B cell (primary cell): ENCODE measurements around the gene HMGA1. TPM values are rescaled to one million over a fixed set of nuclear protein-coding genes. Genes with fewer than 3 reads are reported as not detected.

Experiments used
- ATAC-seq: fragments of 200-7000 bp; cut with Tn5 transposase; one replicate; pipeline ENCODE4 v1.10.0; 2021; ENCODE audit warnings: low read depth, mild to moderate bottlenecking, moderate number of reproducible peaks, moderate library complexity
- CTCF ChIA-PET: fragments of 350-600 bp; sonication (Branson Sonifier 250); formaldehyde crosslinking; loops from one replicate; lab custom pipeline; 2021; ENCODE audit warnings: antibody characterized with exemption, inconsistent platforms; lab: Charles Lee
- POLR2A ChIA-PET: fragments of 350-600 bp; sonication (Branson Sonifier 250); formaldehyde crosslinking; loops from one replicate; lab custom pipeline; 2021; ENCODE audit warnings: antibody characterized with exemption; lab: Charles Lee
- DNase-seq: peaks from one replicate; pipeline ENCODE4 v3.0.0; 2013
- H2AFZ ChIP-seq: 2 replicates; pipeline ENCODE4 v1.6.1; 2012; ENCODE audit warnings: mild to moderate bottlenecking, low read depth, low read length; ENCODE audit not compliant: insufficient read depth, poor library complexity, severe bottlenecking
- H3K27ac ChIP-seq, 2 donors: 1 replicate in 1 of 2; 2 replicates in 1 of 2; pipeline ENCODE4 v1.5.1; 2012 to 2013; ENCODE audit warnings: low read length in 2 of 2, mild to moderate bottlenecking in 2 of 2, moderate library complexity in 1 of 2
- H3K27me3 ChIP-seq, 4 experiments: fragments of 200-600 bp in 1 of 4; sonication (generic) in 1 of 4; replicated peaks in 1 of 4; 1 replicate in 2 of 4; 2 replicates in 2 of 4; pipeline versions ENCODE4 v1.6.1 to v1.7.0; 2013 to 2016; ENCODE audit warnings: low read length in 3 of 4, mild to moderate bottlenecking in 2 of 4, mixed read lengths in 1 of 4, moderate library complexity in 1 of 4; ENCODE audit not compliant: insufficient read depth in 4 of 4, control insufficient read depth in 3 of 4; ENCODE audit errors: control extremely low read depth in 1 of 4
- H3K36me3 ChIP-seq, 2 experiments: replicated peaks in 1 of 2; 1 replicate in 1 of 2; 2 replicates in 1 of 2; pipeline versions ENCODE4 v1.6.1 to v1.7.1; 2013; ENCODE audit warnings: low read length in 1 of 2; ENCODE audit not compliant: insufficient read depth in 2 of 2, control insufficient read depth in 1 of 2; ENCODE audit errors: control extremely low read depth in 1 of 2, extremely low read depth in 1 of 2
- H3K4me1 ChIP-seq, 2 donors: fragments of 200-600 bp in 1 of 2; sonication (generic) in 1 of 2; 1 replicate in 1 of 2; 2 replicates in 1 of 2; pipeline versions ENCODE4 v1.5.1 to v1.6.1; 2013 to 2017; ENCODE audit warnings: low read length in 2 of 2; ENCODE audit not compliant: control insufficient read depth in 2 of 2, insufficient read depth in 2 of 2
- H3K4me2 ChIP-seq: replicated peaks from 2 replicates; pipeline ENCODE3; 2012; ENCODE audit warnings: mild to moderate bottlenecking, low read depth, low read length; ENCODE audit not compliant: poor library complexity, severe bottlenecking
- H3K4me3 ChIP-seq, 5 experiments: fragments of 200-600 bp in 1 of 5; sonication (generic) in 1 of 5; 1 replicate in 3 of 5; 2 replicates in 2 of 5; pipeline versions ENCODE4 v1.5.1 to v1.7.0; 2011 to 2016; ENCODE audit warnings: low read length in 4 of 5, mild to moderate bottlenecking in 4 of 5, low read depth in 2 of 5, control low read depth in 1 of 5, moderate library complexity in 1 of 5; ENCODE audit not compliant: insufficient read depth in 1 of 5; ENCODE audit errors: control extremely low read depth in 1 of 5, extremely low read depth in 1 of 5
- H3K79me2 ChIP-seq: fragments of 200-600 bp; sonication (generic); one replicate; pipeline ENCODE4 v1.6.0; 2016; ENCODE audit warnings: low read length; ENCODE audit not compliant: control insufficient read depth, insufficient read depth
- H3K9ac ChIP-seq: fragments of 200-600 bp; sonication (generic); 2 replicates; pipeline ENCODE4 v1.6.1; 2017; ENCODE audit warnings: mild to moderate bottlenecking, low read length, moderate library complexity
- H3K9me3 ChIP-seq, 3 donors: one replicate each; pipeline versions ENCODE4 v1.6.1 to v1.7.1; 2013; ENCODE audit warnings: low read length in 2 of 3; ENCODE audit not compliant: control insufficient read depth in 2 of 3, insufficient read depth in 1 of 3; ENCODE audit errors: control extremely low read depth in 1 of 3
- H4K20me1 ChIP-seq: 2 replicates; pipeline ENCODE4 v1.6.0; 2012; ENCODE audit warnings: mild to moderate bottlenecking, low read length; ENCODE audit not compliant: insufficient read depth, control insufficient read depth, poor library complexity, severe bottlenecking
- H3K27ac Mint-ChIP-seq: one replicate; pipeline ENCODE4 v1.8.0; 2021; ENCODE audit warnings: mixed read lengths
- H3K27me3 Mint-ChIP-seq: one replicate; pipeline ENCODE4 v1.8.0; 2021; ENCODE audit warnings: mixed read lengths
- H3K4me1 Mint-ChIP-seq: one replicate; pipeline ENCODE4 v1.8.0; 2021; ENCODE audit warnings: mixed read lengths
- H3K4me3 Mint-ChIP-seq: one replicate; pipeline ENCODE4 v1.8.0; 2021; ENCODE audit warnings: mixed read lengths
- H3K9me3 Mint-ChIP-seq: one replicate; pipeline ENCODE4 v1.8.0; 2022; ENCODE audit warnings: mixed read lengths; ENCODE audit not compliant: insufficient read depth
- EZH2 ChIP-seq: IDR thresholded peaks from 2 replicates; pipeline ENCODE4 v1.6.1; 2012; ENCODE audit warnings: borderline replicate concordance, low read depth, mild to moderate bottlenecking, moderate library complexity, low read length; ENCODE audit not compliant: insufficient read depth, poor library complexity, severe bottlenecking
- WGBS: methylation state at CpG from one replicate; pipeline ENCODE4 v1.1.5; 2013; ENCODE audit warnings: missing lambda C conversion rate; ENCODE audit not compliant: insufficient coverage; 5-methylcytosine and 5-hydroxymethylcytosine counted together
- intact Hi-C: fragments of 100-400 bp; cut with micrococcal nuclease; formaldehyde crosslinking; loops from one replicate; pipeline ENCODE4 v1.10.0; 2022
- polyA plus RNA-seq: library from polyadenylated mRNA; depleted of rRNA; stranded (reverse); fragments of >200 nt; gene quantifications from 2 replicates; pipeline ENCODE4 v1.2.3, GENCODE V29; 2012
- total RNA-seq, 2 donors: library from RNA; stranded (reverse); fragments of 120-200 nt in 1 of 2; gene quantifications; 1 replicate in 1 of 2; 2 replicates in 1 of 2; pipeline versions ENCODE4 v1.2.3 to v1.2.4, GENCODE V29; 2013 to 2022
- TF ChIP-seq, protein P1 (sequence below): fragments of 200-600 bp; IDR thresholded peaks from one replicate; pipeline ENCODE4 v1.8.0; 2022; ENCODE audit warnings: antibody characterized with exemption, mild to moderate bottlenecking

The HMGA1 gene
- total and polyA plus RNA-seq, 2 donors (not counting 1 experiment from before 2014, with no cell fraction given): 59.6 to 66.4 TPM

DNA sequence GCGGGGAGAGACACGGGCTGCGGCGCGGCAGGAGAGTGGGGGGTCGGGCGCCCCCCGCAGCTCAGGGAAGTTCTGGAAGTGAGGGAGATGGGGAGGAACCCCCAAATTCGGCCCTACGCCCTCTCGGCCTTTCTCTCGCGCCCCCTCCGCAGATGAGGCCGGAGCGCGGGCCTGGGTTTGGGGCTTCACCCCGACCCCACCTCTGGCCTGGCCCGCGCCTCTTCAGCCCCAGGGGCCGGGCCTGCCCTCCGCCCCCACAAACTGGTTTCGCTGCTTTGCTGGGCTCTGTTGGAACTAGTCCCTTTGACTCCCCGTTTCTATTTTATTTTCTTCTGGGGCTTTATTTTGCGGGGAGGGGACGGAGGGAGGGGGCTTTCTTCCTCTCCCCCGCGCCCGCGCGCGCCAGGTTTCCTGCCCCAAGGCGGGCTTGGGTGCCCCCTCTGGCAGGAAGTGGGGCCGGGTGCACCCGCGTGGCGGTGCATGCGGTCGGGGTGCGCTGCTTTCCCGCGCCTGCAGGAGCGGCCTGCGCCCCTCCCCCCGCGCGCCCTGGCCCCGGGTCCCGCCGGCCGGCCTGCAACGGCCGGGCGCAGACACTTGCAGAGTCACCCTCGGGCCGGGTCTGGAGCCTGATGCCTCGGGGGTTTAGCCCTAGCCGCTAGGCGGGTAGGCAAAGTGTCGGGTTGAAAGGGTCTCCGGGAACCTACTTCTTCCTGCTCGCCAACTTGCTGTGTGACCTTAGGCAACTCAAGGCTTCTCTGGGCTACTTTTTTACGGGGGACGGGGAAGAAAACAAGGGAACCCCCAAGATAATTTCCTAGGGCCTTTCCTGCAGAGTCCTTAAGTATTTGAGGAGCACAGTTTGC, 1.3 kb downstream of the HMGA1 start:
- Histone ChIP-seq H3K4me3 (peak overlapping the region; percentile 3 to 93 (median 88)), H3K4me2 (peak overlapping the region; percentile 93), H3K4me1 (peaks cover 22 to 30% of the 10 kb centered on the region in 2 donors), H3K27ac (peak overlapping the region; percentile 86 to 87), H3K36me3 (peaks cover 0 to 24% of the 10 kb centered on the region in 2 experiments), H4K20me1 (peaks cover 52% of the 10 kb centered on the region), H3K79me2 (peaks cover 38% of the 10 kb centered on the region), H2AFZ (peak overlapping the region; percentile 66), H3K9me3 (no peaks in the 10 kb centered on the region), H3K27me3 (no peaks in the 10 kb centered on the region), H3K9ac (peak overlapping the region; percentile 90)
- WGBS: under 1% methylated on average over 57 of the region's 64 CpGs
- intact Hi-C loops: loop anchor here (1.0 to 10.0 kb wide), 6 partner anchors 11 to 647 kb away; partner anchors contain the start of genes ANKS1A, ILRUN, SMIM29 and SNRPC
- Mint-ChIP-seq H3K27ac (peak overlapping the region; percentile 93), H3K4me1 (peaks cover 42% of the 10 kb centered on the region), H3K4me3 (peak overlapping the region; percentile 87), H3K9me3 (no peaks in the 10 kb centered on the region), H3K27me3 (no peaks in the 10 kb centered on the region)
- POLR2A ChIA-PET: interaction anchor here (1.3 to 2.2 kb wide), 5 partner anchors 11 to 55 kb away, joined by 7 to 29 read pairs (median 12); partner anchors contain the start of gene SMIM29
- TF ChIP-seq EZH2: no peak
- TF ChIP-seq, protein P1, sequence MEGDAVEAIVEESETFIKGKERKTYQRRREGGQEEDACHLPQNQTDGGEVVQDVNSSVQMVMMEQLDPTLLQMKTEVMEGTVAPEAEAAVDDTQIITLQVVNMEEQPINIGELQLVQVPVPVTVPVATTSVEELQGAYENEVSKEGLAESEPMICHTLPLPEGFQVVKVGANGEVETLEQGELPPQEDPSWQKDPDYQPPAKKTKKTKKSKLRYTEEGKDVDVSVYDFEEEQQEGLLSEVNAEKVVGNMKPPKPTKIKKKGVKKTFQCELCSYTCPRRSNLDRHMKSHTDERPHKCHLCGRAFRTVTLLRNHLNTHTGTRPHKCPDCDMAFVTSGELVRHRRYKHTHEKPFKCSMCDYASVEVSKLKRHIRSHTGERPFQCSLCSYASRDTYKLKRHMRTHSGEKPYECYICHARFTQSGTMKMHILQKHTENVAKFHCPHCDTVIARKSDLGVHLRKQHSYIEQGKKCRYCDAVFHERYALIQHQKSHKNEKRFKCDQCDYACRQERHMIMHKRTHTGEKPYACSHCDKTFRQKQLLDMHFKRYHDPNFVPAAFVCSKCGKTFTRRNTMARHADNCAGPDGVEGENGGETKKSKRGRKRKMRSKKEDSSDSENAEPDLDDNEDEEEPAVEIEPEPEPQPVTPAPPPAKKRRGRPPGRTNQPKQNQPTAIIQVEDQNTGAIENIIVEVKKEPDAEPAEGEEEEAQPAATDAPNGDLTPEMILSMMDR: peak; percentile 54
- ATAC-seq (peak; percentile 4), DNase-seq (peak; percentile 79)
- CTCF ChIA-PET: interaction anchor here (0.6 to 1.8 kb wide), 5 partner anchors 12 to 153 kb away, joined by 3 to 14 read pairs (median 6); partner anchors contain the start of gene SMIM29
